Chondrocyte (in vitro differentiated cells): ENCODE data around the gene ACOX1. TPM values are rescaled to one million over a fixed set of nuclear protein-coding genes. Genes with fewer than 3 reads are reported as not detected.

ENCODE experiments used
- DNase-seq: peaks from one replicate; pipeline ENCODE4 v3.0.0; 2021; ENCODE audit warnings: mixed read lengths, low spot score
- H3K27ac Mint-ChIP-seq: one replicate; pipeline ENCODE4 v1.8.0; 2021; ENCODE audit warnings: mild to moderate bottlenecking, moderate library complexity, mixed read lengths; ENCODE audit not compliant: unreplicated experiment
- H3K27me3 Mint-ChIP-seq: 2 replicates; pipeline ENCODE4 v1.8.0; 2021; ENCODE audit warnings: low read depth, mixed read lengths
- H3K36me3 Mint-ChIP-seq: 2 replicates; pipeline ENCODE4 v1.8.0; 2021; ENCODE audit warnings: low read depth, mixed read lengths
- H3K4me1 Mint-ChIP-seq: 2 replicates; pipeline ENCODE4 v1.8.0; 2021; ENCODE audit warnings: low read depth, mild to moderate bottlenecking, mixed read lengths
- H3K4me3 Mint-ChIP-seq: one replicate; pipeline ENCODE4 v1.8.0; 2021; ENCODE audit warnings: mild to moderate bottlenecking, moderate library complexity, mixed read lengths; ENCODE audit not compliant: unreplicated experiment
- H3K9me3 Mint-ChIP-seq: 2 replicates; pipeline ENCODE4 v1.8.0; 2021; ENCODE audit warnings: low read depth, mixed read lengths
- CTCF ChIP-seq: fragments of 200-600 bp; sonication (generic); IDR thresholded peaks from 2 replicates; pipeline ENCODE4 v1.5.0; 2021; ENCODE audit warnings: antibody characterized with exemption, mild to moderate bottlenecking, moderate library complexity
- total RNA-seq: library from RNA; stranded (reverse); gene quantifications from 3 replicates; pipeline ENCODE4 v1.2.1, GENCODE V29; 2021

Gene ACOX1
- total RNA-seq, 1 donor from 2014 or later, result 50.2 TPM

- Mint-ChIP-seq H3K4me3 (no peak overlapping the region), H3K27me3 (no peaks in the 10 kb centered on the region), H3K4me1 (peaks cover 15% of the 10 kb centered on the region), H3K27ac (no peak overlapping the region), H3K36me3 (peaks cover 8% of the 10 kb centered on the region), H3K9me3 (no peaks in the 10 kb centered on the region)
- no peak for DNase-seq
- TF ChIP-seq CTCF, result no peak
Measured at GRCh38 chr17:75901727-75902126, 77.2 kb downstream of the ACOX1 start.

GRCh38 chr17:75900691-75901533 is 78.1 kb downstream of the ACOX1 start:
- peaks cover 8% of the 10 kb centered on the region for H3K36me3 Mint-ChIP-seq
- TF ChIP-seq CTCF, result no peak
- H3K9me3 Mint-ChIP-seq, result no peaks in the 10 kb centered on the region
- H3K4me3 Mint-ChIP-seq, result no peak overlapping the region
- no peak for DNase-seq
- H3K27me3 Mint-ChIP-seq, result no peaks in the 10 kb centered on the region
- H3K4me1 Mint-ChIP-seq, result peaks cover 17% of the 10 kb centered on the region
- H3K27ac Mint-ChIP-seq, result no peak overlapping the region

- H3K4me3 Mint-ChIP-seq, result no peak overlapping the region
- H3K27me3 Mint-ChIP-seq, result no peaks in the 10 kb centered on the region
- peaks cover 23% of the 10 kb centered on the region for H3K4me1 Mint-ChIP-seq
- no peak overlapping the region for H3K27ac Mint-ChIP-seq
- H3K36me3 Mint-ChIP-seq, result peaks cover 8% of the 10 kb centered on the region
- H3K9me3 Mint-ChIP-seq, result no peaks in the 10 kb centered on the region
- no peak for TF ChIP-seq CTCF
- no peak for DNase-seq
Measured at GRCh38 chr17:75899767-75900468, 79.0 kb downstream of the ACOX1 start.

- TF ChIP-seq CTCF, result no peak
- H3K4me3 Mint-ChIP-seq, result no peak overlapping the region
- no peak overlapping the region for H3K27ac Mint-ChIP-seq
- DNase-seq, result no peak
- H3K36me3 Mint-ChIP-seq, result peaks cover 8% of the 10 kb centered on the region
- H3K27me3 Mint-ChIP-seq, result no peaks in the 10 kb centered on the region
- peaks cover 25% of the 10 kb centered on the region for H3K4me1 Mint-ChIP-seq
- H3K9me3 Mint-ChIP-seq, result no peaks in the 10 kb centered on the region
Measured at GRCh38 chr17:75899353-75899752, 79.6 kb downstream of the ACOX1 start.

- Mint-ChIP-seq H3K36me3 (peaks cover 8% of the 10 kb centered on the region), H3K27me3 (no peaks in the 10 kb centered on the region), H3K4me3 (no peak overlapping the region), H3K9me3 (no peaks in the 10 kb centered on the region), H3K27ac (no peak overlapping the region), H3K4me1 (peaks cover 26% of the 10 kb centered on the region)
- no peak for DNase-seq
- TF ChIP-seq CTCF, result no peak
Measured at GRCh38 chr17:75898791-75899190, 80.2 kb downstream of the ACOX1 start.
